HAP-1 (cell line): Measurements from ENCODE around the gene ANKDD1B.

Source experiments
- DNase-seq, 2 experiments: peaks; one replicate each; pipeline ENCODE4 v3.0.0-alpha.2; 2016 to 2020; ENCODE audit warnings: low spot score in 2 of 2
- H3K27me3 ChIP-seq: fragments of 250-450 bp; sonication (Bioruptor Pico); 2 replicates; pipeline ENCODE4 v1.5.1; 2020; ENCODE audit warnings: low read depth, mild to moderate bottlenecking, moderate library complexity
- H3K36me3 ChIP-seq: fragments of 250-450 bp; sonication (Bioruptor Pico); replicated peaks from 2 replicates; pipeline ENCODE4 v1.5.1; 2020; ENCODE audit warnings: mild to moderate bottlenecking
- H3K4me1 ChIP-seq: fragments of 250-450 bp; sonication (Bioruptor Pico); 2 replicates; pipeline ENCODE4 v1.5.1; 2020; ENCODE audit warnings: mild to moderate bottlenecking
- H3K4me3 ChIP-seq: fragments of 250-450 bp; sonication (Bioruptor Pico); 2 replicates; pipeline ENCODE4 v1.5.1; 2020; ENCODE audit warnings: mild to moderate bottlenecking, moderate library complexity
- H3K9me3 ChIP-seq: fragments of 250-450 bp; sonication (Bioruptor Pico); 2 replicates; pipeline ENCODE4 v1.5.1; 2020; ENCODE audit warnings: mild to moderate bottlenecking, moderate library complexity
- in situ Hi-C: fragments of 300-500 bp; cut with MboI; formaldehyde crosslinking; loops from 3 replicates; pipeline ENCODE4 v1.14.3; 2020; ENCODE audit warnings: low sequenced_read_pairs, inconsistent platforms, mixed read lengths

The ANKDD1B gene

GRCh38 chr5:75712091-75712490 is 100.8 kb downstream of the ANKDD1B start:
- in situ Hi-C loops, result no loop called here
- Histone ChIP-seq H3K27me3 (no peaks in the 10 kb centered on the region), H3K9me3 (no peaks in the 10 kb centered on the region), H3K4me1 (peaks cover 3% of the 10 kb centered on the region; the same call in 1 of the 2 replicates), H3K4me3 (no peak overlapping the region), H3K36me3 (0 out of 2 replicates have a peak, but pooled peaks cover 11% of the 10 kb centered on the region)
- DNase-seq, result no peak

- 0 out of 2 replicates have a peak, but pooled peaks cover 3% of the 10 kb centered on the region for H3K36me3 ChIP-seq
- no peak for DNase-seq
- peaks cover 3% of the 10 kb centered on the region; the same call in 1 of the 2 replicates for H3K27me3 ChIP-seq
- H3K9me3 ChIP-seq, result no peaks in the 10 kb centered on the region
- in situ Hi-C loops, result no loop called here
- H3K4me3 ChIP-seq, result peak overlapping the region; percentile 77
- peaks cover 3% of the 10 kb centered on the region; the same call in 1 of the 2 replicates for H3K4me1 ChIP-seq
These were observed 105.4 kb downstream of the ANKDD1B start for GRCh38 chr5:75716715-75717081.

- peak; percentile 97 to 99 for DNase-seq
- in situ Hi-C loops, result no loop called here
- H3K9me3 ChIP-seq, result no peaks in the 10 kb centered on the region
- H3K27me3 ChIP-seq, result peaks cover 7% of the 10 kb centered on the region; the same call in 1 of the 2 replicates
- peaks cover 3% of the 10 kb centered on the region; the same call in 1 of the 2 replicates for H3K4me1 ChIP-seq
- peak within 1 kb of the TSS; percentile 77 for H3K4me3 ChIP-seq
- no peaks in the 10 kb centered on the region for H3K36me3 ChIP-seq
These were observed 106.0 kb downstream of the ANKDD1B start, which contains the start of gene POC5 for GRCh38 chr5:75717082-75717922. Gene POC5, minus strand, starts transcription at chr5:75717437. Its CDS starts 4,500 bp downstream, at chr5:75712937.

GRCh38 chr5:75720882-75721281 is 109.6 kb downstream of the ANKDD1B start:
- no peak for DNase-seq

More at GRCh38 chr5:75720882-75721281, 109.6 kb downstream of the ANKDD1B start:
- H3K4me1 ChIP-seq, result peaks cover 20% of the 10 kb centered on the region
- no peaks in the 10 kb centered on the region for H3K36me3 ChIP-seq
- in situ Hi-C loops, result no loop called here
- no peaks in the 10 kb centered on the region for H3K9me3 ChIP-seq
- no peak overlapping the region for H3K4me3 ChIP-seq
- peaks cover 9% of the 10 kb centered on the region; the same call in 1 of the 2 replicates for H3K27me3 ChIP-seq
